Upper lobe of left lung (tissue), 6 donors: ENCODE data around the gene VPS13D. TPM values are rescaled to one million over a fixed set of nuclear protein-coding genes. Genes with fewer than 3 reads are reported as not detected.

Experiments
- ATAC-seq, 2 donors: fragments of 200-7000 bp; cut with Tn5 transposase; one replicate each; pipeline ENCODE4 v1.9.1; 2022; ENCODE audit warnings: mild to moderate bottlenecking in 2 of 2, moderate library complexity in 2 of 2; ENCODE audit not compliant: low FRiP score in 2 of 2
- DNase-seq, 2 donors: peaks; one replicate each; pipeline ENCODE4 v3.0.0-alpha.2; 2019 to 2020
- H3K27ac ChIP-seq, 4 donors: fragments of 200-600 bp; sonication (generic); one replicate each; pipeline ENCODE4 v1.5.1; 2016 to 2019
- H3K27me3 ChIP-seq, 4 donors: fragments of 200-600 bp; sonication (generic); one replicate each; pipeline ENCODE4 v1.5.1; 2017 to 2019
- H3K36me3 ChIP-seq, 4 donors: fragments of 200-600 bp; sonication (generic); one replicate each; pipeline ENCODE4 v1.5.1; 2016 to 2019
- H3K4me1 ChIP-seq, 4 donors: fragments of 200-600 bp; sonication (generic); one replicate each; pipeline ENCODE4 v1.5.1; 2018 to 2019
- H3K4me3 ChIP-seq, 4 donors: fragments of 200-600 bp; sonication (generic); one replicate each; pipeline ENCODE4 v1.5.1; 2017 to 2019; ENCODE audit warnings: mild to moderate bottlenecking in 2 of 4, moderate library complexity in 1 of 4
- H3K9me3 ChIP-seq, 4 donors: fragments of 200-600 bp; sonication (generic); one replicate each; pipeline ENCODE4 v1.5.1; 2018 to 2019
- EP300 ChIP-seq, 4 donors: sonication (generic); formaldehyde crosslinking; IDR thresholded peaks; one replicate each; pipeline ENCODE4 v1.5.1; 2017; ENCODE audit warnings: antibody characterized with exemption in 4 of 4, control low read depth in 2 of 4
- POLR2A ChIP-seq, 4 donors: fragments of 450-650 bp; IDR thresholded peaks; one replicate each; pipeline ENCODE4 v1.5.1; 2016 to 2017; ENCODE audit warnings: antibody characterized with exemption in 4 of 4, mild to moderate bottlenecking in 2 of 4
- POLR2AphosphoS5 ChIP-seq, 2 donors: sonication (generic); formaldehyde crosslinking; IDR thresholded peaks; one replicate each; pipeline ENCODE4 v1.5.1; 2017; ENCODE audit warnings: antibody characterized with exemption in 2 of 2
- WGBS, 2 donors: methylation state at CpG; one replicate each; pipeline ENCODE4 v1.1.5; 2017 to 2018; 5-methylcytosine and 5-hydroxymethylcytosine counted together
- total RNA-seq, 6 donors: library from RNA; depleted of rRNA in 4 of 6; stranded (reverse); fragments of >200 nt in 4 of 6; gene quantifications; one replicate each; pipeline versions ENCODE4 v1.1.0 to v1.2.1, GENCODE V29; 2016 to 2021
- TF ChIP-seq, protein P1 (sequence below), 6 experiments: fragments of 450-650 bp in 4 of 6; fragments of 200-600 bp in 2 of 6; sonication (generic) in 2 of 6; IDR thresholded peaks; one replicate each; pipeline ENCODE4 v1.5.1; 2016 to 2019; ENCODE audit warnings: antibody characterized with exemption in 6 of 6
- donor health status: DM: no; HTN: no; CAD: no; lungs with moderate emphysema.
- donor health status: DM: no; HTN: yes; CAD: no; lungs with severe emphysema.

VPS13D gene
- total RNA-seq, 6 donors from 2014 or later, result 54.9 to 181 (median 87.9) TPM

DNA sequence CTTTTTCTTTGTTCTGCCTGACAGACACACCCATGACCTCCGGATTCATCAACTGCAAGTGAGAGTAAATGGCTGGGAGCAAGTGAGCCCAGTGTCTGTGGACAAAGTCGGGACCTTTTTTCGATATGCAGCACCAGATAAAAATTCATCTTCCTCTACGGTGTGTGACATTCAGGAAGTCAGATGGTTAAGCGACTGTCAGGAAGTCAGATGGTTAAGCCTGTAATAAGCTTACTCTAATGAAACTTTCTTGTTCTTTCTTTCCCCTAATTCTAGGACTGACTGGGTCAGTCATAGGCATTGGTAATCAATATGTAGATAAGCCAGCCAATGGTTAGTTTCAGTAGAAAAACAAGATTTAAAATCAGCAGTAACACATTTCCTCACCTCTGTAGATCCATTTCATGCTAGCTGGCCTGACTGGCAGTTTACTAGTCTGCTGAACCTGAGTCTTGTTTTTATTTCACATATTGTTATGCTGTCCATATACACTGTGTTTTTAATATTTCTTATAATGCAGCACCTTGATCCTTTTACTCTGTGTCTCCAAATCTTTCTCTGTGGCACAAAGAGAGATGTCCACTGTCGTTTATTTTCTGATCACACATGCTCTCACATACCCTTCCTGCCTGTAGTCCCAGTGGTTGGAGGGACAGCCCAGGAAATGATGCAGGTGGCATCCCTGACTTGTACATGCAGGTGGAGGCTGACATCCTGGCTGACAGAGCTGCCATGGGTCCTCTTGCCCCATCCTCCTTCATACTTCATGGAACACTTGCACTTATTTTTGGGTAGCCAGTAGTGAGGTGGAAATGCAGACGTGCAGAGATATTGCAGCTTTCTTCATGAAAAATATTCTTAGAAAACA lies 115.8 kb downstream of the VPS13D start:
- Histone ChIP-seq H3K4me1 (peaks cover 15 to 33% (median 22%) of the 10 kb centered on the region in 4 donors), H3K27me3 (no peaks in the 10 kb centered on the region), H3K9me3 (no peaks in the 10 kb centered on the region), H3K4me3 (no peak overlapping the region), H3K36me3 (peaks cover 10 to 82% (median 20%) of the 10 kb centered on the region in 4 donors), H3K27ac (peak overlapping the region; percentile 20 to 64 (median 52))
- 40 to 48% methylated on average over 7 of the region's 7 CpGs for WGBS, 2 donors
- DNase-seq (no peak), ATAC-seq (peak in 1 of 2 donors; percentile 55)
- no peak for TF ChIP-seq EP300 (IDR thresholded peaks at IDR 0.05)
- TF ChIP-seq POLR2A (IDR thresholded peaks at IDR 0.05), result no peak
- TF ChIP-seq POLR2AphosphoS5 (IDR thresholded peaks at IDR 0.05), result no peak
- TF ChIP-seq, protein P1, sequence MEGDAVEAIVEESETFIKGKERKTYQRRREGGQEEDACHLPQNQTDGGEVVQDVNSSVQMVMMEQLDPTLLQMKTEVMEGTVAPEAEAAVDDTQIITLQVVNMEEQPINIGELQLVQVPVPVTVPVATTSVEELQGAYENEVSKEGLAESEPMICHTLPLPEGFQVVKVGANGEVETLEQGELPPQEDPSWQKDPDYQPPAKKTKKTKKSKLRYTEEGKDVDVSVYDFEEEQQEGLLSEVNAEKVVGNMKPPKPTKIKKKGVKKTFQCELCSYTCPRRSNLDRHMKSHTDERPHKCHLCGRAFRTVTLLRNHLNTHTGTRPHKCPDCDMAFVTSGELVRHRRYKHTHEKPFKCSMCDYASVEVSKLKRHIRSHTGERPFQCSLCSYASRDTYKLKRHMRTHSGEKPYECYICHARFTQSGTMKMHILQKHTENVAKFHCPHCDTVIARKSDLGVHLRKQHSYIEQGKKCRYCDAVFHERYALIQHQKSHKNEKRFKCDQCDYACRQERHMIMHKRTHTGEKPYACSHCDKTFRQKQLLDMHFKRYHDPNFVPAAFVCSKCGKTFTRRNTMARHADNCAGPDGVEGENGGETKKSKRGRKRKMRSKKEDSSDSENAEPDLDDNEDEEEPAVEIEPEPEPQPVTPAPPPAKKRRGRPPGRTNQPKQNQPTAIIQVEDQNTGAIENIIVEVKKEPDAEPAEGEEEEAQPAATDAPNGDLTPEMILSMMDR (IDR thresholded peaks at IDR 0.05), result no peak

DNA sequence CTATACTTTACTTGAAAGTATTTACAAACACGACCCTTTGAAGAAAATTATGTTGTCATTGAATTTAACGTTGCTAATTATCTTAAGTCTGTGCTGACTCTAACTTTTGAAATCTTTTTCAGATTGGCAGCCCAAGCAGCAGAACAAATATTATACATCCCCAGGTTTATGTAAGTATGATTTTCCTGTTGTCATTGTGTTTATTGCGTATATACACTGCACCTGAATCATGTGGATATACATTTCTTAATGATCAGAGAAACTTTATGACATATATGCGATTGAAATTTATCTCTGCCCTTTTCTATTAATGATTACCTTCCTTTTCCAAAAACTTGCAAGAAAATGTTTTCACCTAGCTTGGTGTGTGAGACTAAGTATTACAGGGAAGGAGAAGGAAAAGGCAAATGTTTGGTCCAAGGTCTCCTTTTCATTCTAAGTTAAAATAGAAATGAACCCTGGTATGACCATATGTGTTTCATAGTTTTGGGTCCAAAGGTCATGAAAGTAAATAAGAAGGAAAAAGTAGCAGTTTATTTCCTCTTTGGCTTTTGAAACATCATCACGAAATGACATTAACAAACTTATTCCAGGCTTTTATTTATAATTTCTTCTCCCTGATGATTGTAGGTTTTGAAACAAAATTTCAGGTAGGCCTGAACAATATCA lies 116.8 kb downstream of the VPS13D start:
- Histone ChIP-seq H3K27ac (peak overlapping the region in 1 of 4 donors; percentile 64), H3K4me1 (peaks cover 15 to 32% (median 22%) of the 10 kb centered on the region in 4 donors), H3K27me3 (no peaks in the 10 kb centered on the region), H3K36me3 (peaks cover 14 to 92% (median 26%) of the 10 kb centered on the region in 4 donors), H3K9me3 (no peaks in the 10 kb centered on the region), H3K4me3 (no peak overlapping the region)
- TF ChIP-seq POLR2A (IDR thresholded peaks at IDR 0.05) (no peak), EP300 (IDR thresholded peaks at IDR 0.05) (no peak), POLR2AphosphoS5 (IDR thresholded peaks at IDR 0.05) (no peak)
- TF ChIP-seq, protein P1 (IDR thresholded peaks at IDR 0.05), result no peak
- WGBS, 2 donors, result 86 to 90% methylated on average over 5 of the region's 5 CpGs
- DNase-seq (no peak), ATAC-seq (no peak)

DNA sequence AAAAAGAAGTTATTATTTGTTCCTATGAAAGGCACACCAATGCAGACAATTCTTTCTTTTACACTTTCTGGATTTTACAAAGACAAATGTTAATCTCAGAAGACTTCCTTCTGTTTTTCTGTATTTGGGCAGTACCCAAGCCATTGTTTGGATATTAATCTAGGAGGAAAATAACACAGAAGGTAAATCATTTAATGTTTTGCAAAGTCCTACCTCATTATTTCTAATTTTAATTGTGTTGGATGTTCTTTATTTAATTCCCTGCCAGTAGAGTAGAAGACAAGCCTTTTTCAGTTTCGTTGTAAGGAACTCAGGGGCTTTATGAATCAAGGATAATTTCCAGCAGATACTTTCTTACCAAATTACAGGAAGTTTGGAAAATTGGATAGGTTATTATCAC lies 118.3 kb downstream of the VPS13D start:
- Histone ChIP-seq H3K27me3 (no peaks in the 10 kb centered on the region), H3K4me3 (no peak overlapping the region), H3K9me3 (no peaks in the 10 kb centered on the region), H3K27ac (no peak overlapping the region), H3K4me1 (peaks cover 15 to 21% (median 19%) of the 10 kb centered on the region in 4 donors), H3K36me3 (peaks cover 14 to 95% (median 31%) of the 10 kb centered on the region in 4 donors)
- DNase-seq (no peak), ATAC-seq (no peak)
- 80 to 94% methylated on average over 1 of the region's 1 CpG for WGBS, 2 donors
- TF ChIP-seq, protein P1 (IDR thresholded peaks at IDR 0.05), result no peak
- TF ChIP-seq EP300 (IDR thresholded peaks at IDR 0.05) (no peak), POLR2A (IDR thresholded peaks at IDR 0.05) (no peak)

DNA sequence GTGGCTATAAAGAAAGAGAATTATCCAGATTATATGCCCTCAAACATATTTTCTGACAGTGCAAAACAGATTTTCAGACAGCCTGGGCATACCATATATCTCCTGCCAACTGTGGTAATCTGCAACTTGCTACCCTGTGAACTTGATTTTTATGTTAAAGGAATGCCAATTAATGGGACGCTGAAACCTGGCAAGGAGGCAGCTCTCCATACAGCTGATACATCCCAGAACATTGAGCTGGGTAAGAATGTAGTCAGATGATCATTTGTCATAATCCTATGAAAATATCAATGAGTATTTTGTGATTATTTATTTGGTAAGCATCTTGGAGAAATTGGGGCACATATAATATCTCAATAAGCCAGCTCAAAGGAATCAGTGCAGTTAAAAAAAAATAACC lies 124.2 kb downstream of the VPS13D start:
- Histone ChIP-seq H3K27me3 (no peaks in the 10 kb centered on the region), H3K4me3 (no peak overlapping the region), H3K9me3 (no peaks in the 10 kb centered on the region), H3K4me1 (peaks cover 0 to 9% (median 4%) of the 10 kb centered on the region in 4 donors), H3K36me3 (peaks cover 13 to 88% (median 35%) of the 10 kb centered on the region in 4 donors), H3K27ac (no peak overlapping the region)
- DNase-seq, result no peak
- TF ChIP-seq, protein P1 (IDR thresholded peaks at IDR 0.05), result no peak
- TF ChIP-seq EP300 (IDR thresholded peaks at IDR 0.05), result no peak
- TF ChIP-seq POLR2AphosphoS5 (IDR thresholded peaks at IDR 0.05), result no peak
- no peak for TF ChIP-seq POLR2A (IDR thresholded peaks at IDR 0.05)
- no peak for ATAC-seq
- 88 to 91% methylated on average over 1 of the region's 1 CpG for WGBS, 2 donors
